ENCODE results near the gene NPC1L1. TPM values are rescaled to one million over a fixed set of nuclear protein-coding genes. Genes with fewer than 3 reads are reported as not detected.
"Not testable (repeated sequence)": the region's sequence is repeated elsewhere in the genome, so short reads cannot be mapped to it uniquely, and the experiment has no call there.

Gene NPC1L1
- total RNA-seq, 1 experiment from 2014 or later = 0.15 TPM

- intact Hi-C loops (cut with micrococcal nuclease) = no loop called here
- Histone ChIP-seq H3K27ac (ENCODE audit: low read depth, low read length) (no peak overlapping the region), H3K79me2 (ENCODE audit: insufficient read depth, low read length) (no peaks in the 10 kb centered on the region), H3K9me3 (ENCODE audit: control insufficient read depth in 1 of 2, insufficient read depth in 1 of 2, low read depth in 1 of 2, low read length in 2 of 2) (no peaks in the 10 kb centered on the region), H3K9me2 (ENCODE audit: insufficient read depth) (no peaks in the 10 kb centered on the region), H3K4me3 (replicated peaks in 1 of 2; ENCODE audit: low read depth in 1 of 2, low read length in 2 of 2) (no peak overlapping the region), H3K36me3 (ENCODE audit: control insufficient read depth in 1 of 2, insufficient read depth in 2 of 2, low read length in 2 of 2) (no peaks in the 10 kb centered on the region), H3K4me1 (ENCODE audit: control insufficient read depth in 1 of 2, insufficient read depth in 2 of 2, low read length in 2 of 2) (no peaks in the 10 kb centered on the region), H4K20me1 (ENCODE audit: insufficient read depth) (no peaks in the 10 kb centered on the region), H3K27me3 (ENCODE audit: insufficient read depth, low read length) (no peaks in the 10 kb centered on the region), H3K4me2 (ENCODE audit: low read length) (no peak overlapping the region), H3K9ac (ENCODE audit: low read length) (no peak overlapping the region), H2AFZ (ENCODE audit: low read depth, low read length, poor library complexity, severe bottlenecking) (no peak overlapping the region)
- DNase-seq (ENCODE audit: low read depth, low spot score) (no peak), ATAC-seq (no peak)
- no peak for TF ChIP-seq SIN3A (IDR thresholded peaks at IDR 0.05; ENCODE audit: low read depth)
- RAD21 ChIA-PET (ENCODE audit: low non-redundant PET in 1 of 2, low total read pairs in 2 of 2, uncharacterized antibody in 2 of 2, unreplicated experiment in 2 of 2) = no interaction called here
- POLR2A ChIA-PET = no interaction called here
- CTCF ChIA-PET = no interaction called here
- BruUV-seq (replicated peaks) = no TSS peak
Measured at GRCh38 chr7:44508328-44509030, 32.7 kb downstream of the NPC1L1 start.

DNA sequence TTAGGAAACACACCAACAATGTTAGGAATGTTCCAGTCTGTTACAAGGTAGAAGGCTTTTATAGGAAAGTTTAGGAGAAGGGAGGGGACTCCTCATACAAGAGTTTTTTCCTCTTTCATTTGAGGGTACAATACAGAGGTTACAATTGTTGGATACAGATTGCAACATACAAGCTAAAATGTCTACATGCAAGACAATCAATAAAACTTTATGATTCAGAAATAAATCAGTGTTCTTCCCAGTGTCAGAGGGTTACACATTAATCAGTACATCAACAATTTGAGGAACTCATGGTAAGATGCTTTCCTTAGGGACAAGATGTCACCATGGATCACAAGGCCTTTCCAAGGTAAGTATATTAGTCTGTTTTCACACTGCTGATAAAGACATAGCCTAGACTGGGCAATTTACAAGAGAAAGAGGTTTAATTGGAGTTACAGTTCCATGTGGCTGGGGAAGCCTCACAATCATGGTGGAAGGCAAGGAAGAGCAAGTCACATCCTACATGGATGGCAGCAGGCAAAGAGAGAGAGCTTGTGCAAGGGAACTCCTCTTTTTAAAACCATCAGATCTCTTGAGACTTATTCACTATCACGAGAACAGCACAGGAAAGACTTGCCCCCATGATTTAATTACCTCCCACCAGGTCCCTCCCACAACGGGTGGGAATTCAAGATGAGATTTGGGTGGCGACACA is 34.4 kb downstream of the NPC1L1 start:
- H3K4me3 ChIP-seq (replicated peaks in 1 of 2; ENCODE audit: low read depth in 1 of 2, low read length in 2 of 2); intact Hi-C loops (cut with micrococcal nuclease); H4K20me1 ChIP-seq (ENCODE audit: insufficient read depth); CTCF ChIA-PET; H3K79me2 ChIP-seq (ENCODE audit: insufficient read depth, low read length); ATAC-seq; BruUV-seq (replicated peaks); H3K4me2 ChIP-seq (ENCODE audit: low read length); POLR2A ChIA-PET; H3K9ac ChIP-seq (ENCODE audit: low read length); H3K4me1 ChIP-seq (ENCODE audit: control insufficient read depth in 1 of 2, insufficient read depth in 2 of 2, low read length in 2 of 2); RAD21 ChIA-PET (ENCODE audit: low non-redundant PET in 1 of 2, low total read pairs in 2 of 2, uncharacterized antibody in 2 of 2, unreplicated experiment in 2 of 2); H2AFZ ChIP-seq (ENCODE audit: low read depth, low read length, poor library complexity, severe bottlenecking); H3K9me3 ChIP-seq (ENCODE audit: control insufficient read depth in 1 of 2, insufficient read depth in 1 of 2, low read depth in 1 of 2, low read length in 2 of 2); DNase-seq (ENCODE audit: low read depth, low spot score); H3K27me3 ChIP-seq (ENCODE audit: insufficient read depth, low read length); H3K36me3 ChIP-seq (ENCODE audit: control insufficient read depth in 1 of 2, insufficient read depth in 2 of 2, low read length in 2 of 2); H3K9me2 ChIP-seq (ENCODE audit: insufficient read depth); H3K27ac ChIP-seq (ENCODE audit: low read depth, low read length): not testable (repeated sequence)

Measured in HCT116 (cell line).